ENCODE measurements around the gene ESM1.

Gene ESM1

GRCh38 chr5:54996466-54996865 is 11.1 kb upstream of the ESM1 start:
- DNase-seq (ENCODE audit: extremely low read depth, low read depth) = no peak
- no peak for TF ChIP-seq CTCF (IDR thresholded peaks at IDR 0.05; ENCODE audit: low read depth, low read length)

- DNase-seq (ENCODE audit: extremely low read depth, low read depth) = no peak
- no peak for TF ChIP-seq CTCF (IDR thresholded peaks at IDR 0.05; ENCODE audit: low read depth, low read length)
Observed at GRCh38 chr5:54995168-54995567, 9.8 kb upstream of the ESM1 start.

- TF ChIP-seq CTCF (IDR thresholded peaks at IDR 0.05; ENCODE audit: low read depth, low read length) = no peak
- DNase-seq (ENCODE audit: extremely low read depth, low read depth) = no peak
Observed at GRCh38 chr5:54994628-54995027, 9.2 kb upstream of the ESM1 start.

GRCh38 chr5:54993318-54993717 is 7.9 kb upstream of the ESM1 start:
- no peak for DNase-seq (ENCODE audit: extremely low read depth, low read depth)
- no peak for TF ChIP-seq CTCF (IDR thresholded peaks at IDR 0.05; ENCODE audit: low read depth, low read length)

GRCh38 chr5:54991416-54991815 is 6.0 kb upstream of the ESM1 start:
- TF ChIP-seq CTCF (IDR thresholded peaks at IDR 0.05; ENCODE audit: low read depth, low read length) = no peak
- DNase-seq (ENCODE audit: extremely low read depth, low read depth) = no peak

- TF ChIP-seq CTCF (IDR thresholded peaks at IDR 0.05; ENCODE audit: low read depth, low read length) = no peak
- DNase-seq (ENCODE audit: extremely low read depth, low read depth) = peak; percentile 25
Observed at GRCh38 chr5:54990841-54991258, 5.5 kb upstream of the ESM1 start.

- TF ChIP-seq CTCF (IDR thresholded peaks at IDR 0.05; ENCODE audit: low read depth, low read length) = no peak
- no peak for DNase-seq (ENCODE audit: extremely low read depth, low read depth)
Observed at GRCh38 chr5:54988817-54989216, 3.4 kb upstream of the ESM1 start.
